B cell (primary cell): Measurements from ENCODE around the gene SPCS3. TPM values are rescaled to one million over a fixed set of nuclear protein-coding genes. Genes with fewer than 3 reads are reported as not detected.
"Not testable (repeated sequence)": the region's sequence is repeated elsewhere in the genome, so short reads cannot be mapped to it uniquely, and the experiment has no call there.

Experiments
- ATAC-seq: fragments of 200-7000 bp; cut with Tn5 transposase; one replicate; pipeline ENCODE4 v1.10.0; 2021; ENCODE audit warnings: low read depth, mild to moderate bottlenecking, moderate number of reproducible peaks, moderate library complexity
- CTCF ChIA-PET: fragments of 350-600 bp; sonication (Branson Sonifier 250); formaldehyde crosslinking; loops from one replicate; lab custom pipeline; 2021; ENCODE audit warnings: antibody characterized with exemption, inconsistent platforms; lab: Charles Lee
- POLR2A ChIA-PET: fragments of 350-600 bp; sonication (Branson Sonifier 250); formaldehyde crosslinking; loops from one replicate; lab custom pipeline; 2021; ENCODE audit warnings: antibody characterized with exemption; lab: Charles Lee
- DNase-seq: peaks from one replicate; pipeline ENCODE4 v3.0.0; 2013
- H2AFZ ChIP-seq: 2 replicates; pipeline ENCODE4 v1.6.1; 2012; ENCODE audit warnings: mild to moderate bottlenecking, low read depth, low read length; ENCODE audit not compliant: insufficient read depth, poor library complexity, severe bottlenecking
- H3K27ac ChIP-seq, 2 donors: 1 replicate in 1 of 2; 2 replicates in 1 of 2; pipeline ENCODE4 v1.5.1; 2012 to 2013; ENCODE audit warnings: low read length in 2 of 2, mild to moderate bottlenecking in 2 of 2, moderate library complexity in 1 of 2
- H3K27me3 ChIP-seq, 4 experiments: fragments of 200-600 bp in 1 of 4; sonication (generic) in 1 of 4; replicated peaks in 1 of 4; 1 replicate in 2 of 4; 2 replicates in 2 of 4; pipeline versions ENCODE4 v1.6.1 to v1.7.0; 2013 to 2016; ENCODE audit warnings: low read length in 3 of 4, mild to moderate bottlenecking in 2 of 4, mixed read lengths in 1 of 4, moderate library complexity in 1 of 4; ENCODE audit not compliant: insufficient read depth in 4 of 4, control insufficient read depth in 3 of 4; ENCODE audit errors: control extremely low read depth in 1 of 4
- H3K36me3 ChIP-seq, 2 experiments: replicated peaks in 1 of 2; 1 replicate in 1 of 2; 2 replicates in 1 of 2; pipeline versions ENCODE4 v1.6.1 to v1.7.1; 2013; ENCODE audit warnings: low read length in 1 of 2; ENCODE audit not compliant: insufficient read depth in 2 of 2, control insufficient read depth in 1 of 2; ENCODE audit errors: control extremely low read depth in 1 of 2, extremely low read depth in 1 of 2
- H3K4me1 ChIP-seq, 2 donors: fragments of 200-600 bp in 1 of 2; sonication (generic) in 1 of 2; 1 replicate in 1 of 2; 2 replicates in 1 of 2; pipeline versions ENCODE4 v1.5.1 to v1.6.1; 2013 to 2017; ENCODE audit warnings: low read length in 2 of 2; ENCODE audit not compliant: control insufficient read depth in 2 of 2, insufficient read depth in 2 of 2
- H3K4me2 ChIP-seq: replicated peaks from 2 replicates; pipeline ENCODE3; 2012; ENCODE audit warnings: mild to moderate bottlenecking, low read depth, low read length; ENCODE audit not compliant: poor library complexity, severe bottlenecking
- H3K4me3 ChIP-seq, 5 experiments: fragments of 200-600 bp in 1 of 5; sonication (generic) in 1 of 5; 1 replicate in 3 of 5; 2 replicates in 2 of 5; pipeline versions ENCODE4 v1.5.1 to v1.7.0; 2011 to 2016; ENCODE audit warnings: low read length in 4 of 5, mild to moderate bottlenecking in 4 of 5, low read depth in 2 of 5, control low read depth in 1 of 5, moderate library complexity in 1 of 5; ENCODE audit not compliant: insufficient read depth in 1 of 5; ENCODE audit errors: control extremely low read depth in 1 of 5, extremely low read depth in 1 of 5
- H3K79me2 ChIP-seq: fragments of 200-600 bp; sonication (generic); one replicate; pipeline ENCODE4 v1.6.0; 2016; ENCODE audit warnings: low read length; ENCODE audit not compliant: control insufficient read depth, insufficient read depth
- H3K9ac ChIP-seq: fragments of 200-600 bp; sonication (generic); 2 replicates; pipeline ENCODE4 v1.6.1; 2017; ENCODE audit warnings: mild to moderate bottlenecking, low read length, moderate library complexity
- H3K9me3 ChIP-seq, 3 donors: one replicate each; pipeline versions ENCODE4 v1.6.1 to v1.7.1; 2013; ENCODE audit warnings: low read length in 2 of 3; ENCODE audit not compliant: control insufficient read depth in 2 of 3, insufficient read depth in 1 of 3; ENCODE audit errors: control extremely low read depth in 1 of 3
- H4K20me1 ChIP-seq: 2 replicates; pipeline ENCODE4 v1.6.0; 2012; ENCODE audit warnings: mild to moderate bottlenecking, low read length; ENCODE audit not compliant: insufficient read depth, control insufficient read depth, poor library complexity, severe bottlenecking
- H3K27ac Mint-ChIP-seq: one replicate; pipeline ENCODE4 v1.8.0; 2021; ENCODE audit warnings: mixed read lengths
- H3K27me3 Mint-ChIP-seq: one replicate; pipeline ENCODE4 v1.8.0; 2021; ENCODE audit warnings: mixed read lengths
- H3K4me1 Mint-ChIP-seq: one replicate; pipeline ENCODE4 v1.8.0; 2021; ENCODE audit warnings: mixed read lengths
- H3K4me3 Mint-ChIP-seq: one replicate; pipeline ENCODE4 v1.8.0; 2021; ENCODE audit warnings: mixed read lengths
- H3K9me3 Mint-ChIP-seq: one replicate; pipeline ENCODE4 v1.8.0; 2022; ENCODE audit warnings: mixed read lengths; ENCODE audit not compliant: insufficient read depth
- EZH2 ChIP-seq: IDR thresholded peaks from 2 replicates; pipeline ENCODE4 v1.6.1; 2012; ENCODE audit warnings: borderline replicate concordance, low read depth, mild to moderate bottlenecking, moderate library complexity, low read length; ENCODE audit not compliant: insufficient read depth, poor library complexity, severe bottlenecking
- WGBS: methylation state at CpG from one replicate; pipeline ENCODE4 v1.1.5; 2013; ENCODE audit warnings: missing lambda C conversion rate; ENCODE audit not compliant: insufficient coverage; 5-methylcytosine and 5-hydroxymethylcytosine counted together
- intact Hi-C: fragments of 100-400 bp; cut with micrococcal nuclease; formaldehyde crosslinking; loops from one replicate; pipeline ENCODE4 v1.10.0; 2022
- polyA plus RNA-seq: library from polyadenylated mRNA; depleted of rRNA; stranded (reverse); fragments of >200 nt; gene quantifications from 2 replicates; pipeline ENCODE4 v1.2.3, GENCODE V29; 2012
- total RNA-seq, 2 donors: library from RNA; stranded (reverse); fragments of 120-200 nt in 1 of 2; gene quantifications; 1 replicate in 1 of 2; 2 replicates in 1 of 2; pipeline versions ENCODE4 v1.2.3 to v1.2.4, GENCODE V29; 2013 to 2022
- TF ChIP-seq, protein P1 (sequence below): fragments of 200-600 bp; IDR thresholded peaks from one replicate; pipeline ENCODE4 v1.8.0; 2022; ENCODE audit warnings: antibody characterized with exemption, mild to moderate bottlenecking

SPCS3 gene
- total and polyA plus RNA-seq, 2 donors (not counting 1 experiment from before 2014, with no cell fraction given): 27.8 to 92.4 TPM

DNA sequence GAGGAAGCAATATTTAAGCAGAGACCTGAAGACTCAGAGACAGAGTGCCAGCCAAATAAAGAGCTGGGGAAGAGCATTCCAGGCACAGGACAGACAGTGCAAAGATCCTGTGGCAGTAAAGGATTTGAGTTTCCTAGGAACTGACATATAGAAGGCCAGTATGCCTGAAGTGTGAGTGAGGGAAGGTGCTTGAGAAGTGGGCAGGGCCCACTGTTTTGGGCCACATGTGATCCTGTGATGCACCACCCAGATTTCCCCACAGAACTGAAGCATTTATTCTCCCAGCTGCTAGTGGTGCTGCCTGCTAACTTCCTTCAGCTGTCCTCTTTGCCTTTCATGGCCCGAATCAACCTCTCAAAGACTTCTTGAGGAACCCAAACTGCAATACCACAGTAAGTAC is 26.8 kb upstream of the SPCS3 start:
- no CpG with 5 or more reads among the region's 1 CpG for WGBS
- TF ChIP-seq, protein P1, sequence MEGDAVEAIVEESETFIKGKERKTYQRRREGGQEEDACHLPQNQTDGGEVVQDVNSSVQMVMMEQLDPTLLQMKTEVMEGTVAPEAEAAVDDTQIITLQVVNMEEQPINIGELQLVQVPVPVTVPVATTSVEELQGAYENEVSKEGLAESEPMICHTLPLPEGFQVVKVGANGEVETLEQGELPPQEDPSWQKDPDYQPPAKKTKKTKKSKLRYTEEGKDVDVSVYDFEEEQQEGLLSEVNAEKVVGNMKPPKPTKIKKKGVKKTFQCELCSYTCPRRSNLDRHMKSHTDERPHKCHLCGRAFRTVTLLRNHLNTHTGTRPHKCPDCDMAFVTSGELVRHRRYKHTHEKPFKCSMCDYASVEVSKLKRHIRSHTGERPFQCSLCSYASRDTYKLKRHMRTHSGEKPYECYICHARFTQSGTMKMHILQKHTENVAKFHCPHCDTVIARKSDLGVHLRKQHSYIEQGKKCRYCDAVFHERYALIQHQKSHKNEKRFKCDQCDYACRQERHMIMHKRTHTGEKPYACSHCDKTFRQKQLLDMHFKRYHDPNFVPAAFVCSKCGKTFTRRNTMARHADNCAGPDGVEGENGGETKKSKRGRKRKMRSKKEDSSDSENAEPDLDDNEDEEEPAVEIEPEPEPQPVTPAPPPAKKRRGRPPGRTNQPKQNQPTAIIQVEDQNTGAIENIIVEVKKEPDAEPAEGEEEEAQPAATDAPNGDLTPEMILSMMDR: no peak
- TF ChIP-seq EZH2: no peak
- Histone ChIP-seq H3K79me2 (no peaks in the 10 kb centered on the region), H2AFZ (no peak overlapping the region), H3K27me3 (no peaks in the 10 kb centered on the region), H3K4me2 (no peak overlapping the region), H3K9ac (no peak overlapping the region), H3K36me3 (no peaks in the 10 kb centered on the region), H3K4me3 (no peak overlapping the region), H3K27ac (no peak overlapping the region), H3K9me3 (no peaks in the 10 kb centered on the region), H4K20me1 (no peaks in the 10 kb centered on the region), H3K4me1 (no peaks in the 10 kb centered on the region)
- no peak overlapping the region for H3K4me3 Mint-ChIP-seq
- peaks cover 4% of the 10 kb centered on the region for H3K27me3 Mint-ChIP-seq
- H3K4me1 Mint-ChIP-seq: no peaks in the 10 kb centered on the region
- H3K27ac Mint-ChIP-seq: no peak overlapping the region
- ATAC-seq (no peak), DNase-seq (no peak)
- POLR2A ChIA-PET: no interaction called here
- H3K9me3 Mint-ChIP-seq: no peaks in the 10 kb centered on the region
- CTCF ChIA-PET: no interaction called here
- intact Hi-C loops: no loop called here

DNA sequence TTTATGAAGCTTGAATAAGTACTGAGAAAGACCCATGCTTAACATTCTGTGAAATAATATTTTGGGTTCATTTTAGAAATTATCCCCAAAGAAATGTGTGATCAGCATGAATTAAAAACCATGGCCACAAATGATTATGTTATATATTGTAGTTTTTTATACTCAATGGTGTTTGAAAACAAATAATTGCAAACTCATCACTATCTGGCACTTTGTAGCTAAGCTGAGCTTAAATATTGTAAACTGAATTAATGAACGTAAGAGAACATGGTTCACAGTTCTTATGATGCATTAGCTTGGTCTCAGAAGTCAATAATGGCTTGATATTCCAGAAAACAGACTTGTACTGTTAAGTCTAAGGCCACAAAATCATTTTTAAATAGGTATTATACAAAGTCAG is 26.1 kb upstream of the SPCS3 start:
- H3K4me1 ChIP-seq: no peaks in the 10 kb centered on the region
- no peak overlapping the region for H3K27ac ChIP-seq
- no peak overlapping the region for H2AFZ ChIP-seq
- no CpG with 5 or more reads among the region's 1 CpG for WGBS
- H3K27me3 ChIP-seq: no peaks in the 10 kb centered on the region
- no peak overlapping the region for H3K9ac ChIP-seq
- CTCF ChIA-PET: no interaction called here
- DNase-seq (no peak), ATAC-seq (no peak)
- Mint-ChIP-seq H3K9me3 (no peaks in the 10 kb centered on the region), H3K27ac (no peak overlapping the region), H3K27me3 (peaks cover 4% of the 10 kb centered on the region), H3K4me3 (no peak overlapping the region), H3K4me1 (no peaks in the 10 kb centered on the region)
- no peak overlapping the region for H3K4me3 ChIP-seq
- H3K4me2 ChIP-seq: no peak overlapping the region
- H3K79me2 ChIP-seq: no peaks in the 10 kb centered on the region
- POLR2A ChIA-PET: no interaction called here
- intact Hi-C loops: no loop called here
- H4K20me1 ChIP-seq: no peaks in the 10 kb centered on the region
- H3K9me3 ChIP-seq: no peaks in the 10 kb centered on the region
- TF ChIP-seq, protein P1: no peak
- TF ChIP-seq EZH2: no peak
- H3K36me3 ChIP-seq: no peaks in the 10 kb centered on the region

DNA sequence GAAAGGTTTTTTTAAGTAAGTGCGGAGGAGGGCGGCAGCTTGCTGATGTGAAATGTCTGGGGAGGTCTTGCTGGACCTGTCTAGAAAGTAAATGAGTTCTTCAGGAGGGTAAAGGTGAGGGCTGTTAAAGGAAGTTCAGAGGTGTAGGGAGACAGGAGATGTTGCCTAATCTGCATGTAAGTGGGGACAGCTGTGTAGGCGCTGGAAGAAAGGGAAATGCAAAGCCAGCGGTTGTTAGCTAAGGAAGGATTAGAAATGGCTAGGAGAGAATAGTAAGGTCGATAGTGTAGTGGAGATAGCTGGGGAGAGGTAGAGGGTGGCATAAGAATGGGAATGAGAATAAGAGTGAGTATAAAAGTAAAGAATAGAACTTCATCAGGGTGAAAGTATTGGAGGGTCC is 23.9 kb upstream of the SPCS3 start:
- H3K4me1 Mint-ChIP-seq, H3K27me3 Mint-ChIP-seq, DNase-seq, H3K36me3 ChIP-seq, H3K9ac ChIP-seq, H3K4me3 Mint-ChIP-seq, H3K79me2 ChIP-seq, intact Hi-C loops, ATAC-seq, H3K27me3 ChIP-seq, H3K4me3 ChIP-seq, CTCF ChIA-PET, POLR2A ChIA-PET, H3K9me3 Mint-ChIP-seq, H3K27ac ChIP-seq, H3K4me1 ChIP-seq, H2AFZ ChIP-seq, H3K9me3 ChIP-seq, H3K4me2 ChIP-seq, H4K20me1 ChIP-seq, H3K27ac Mint-ChIP-seq: not testable (repeated sequence)
- 93% methylated on average over 4 of the region's 5 CpGs for WGBS
